Measurements from ENCODE around the gene NAV1. TPM values are rescaled to one million over a fixed set of nuclear protein-coding genes. Genes with fewer than 3 reads are reported as not detected.
"Not testable (repeated sequence)": the region's sequence is repeated elsewhere in the genome, so short reads cannot be mapped to it uniquely, and the experiment has no call there.

The NAV1 gene
- total RNA-seq, 1 donor from 2014 or later, result 26.4 TPM

- ATAC-seq, result no peak
These were observed 26.2 kb downstream of the NAV1 start for GRCh38 chr1:201565024-201565730.

- ATAC-seq, result no peak
These were observed 27.0 kb downstream of the NAV1 start for GRCh38 chr1:201565771-201566528.

- no peak for ATAC-seq
These were observed 27.5 kb downstream of the NAV1 start for GRCh38 chr1:201566529-201566823.

GRCh38 chr1:201566933-201567801 lies 28.2 kb downstream of the NAV1 start:
- ATAC-seq, result no peak

- ATAC-seq, result no peak
These were observed 29.3 kb downstream of the NAV1 start for GRCh38 chr1:201568265-201568664.

GRCh38 chr1:201568859-201569294 lies 29.9 kb downstream of the NAV1 start:
- no peak for ATAC-seq

- no peak for ATAC-seq
These were observed 31.4 kb downstream of the NAV1 start for GRCh38 chr1:201570181-201570885.

GRCh38 chr1:201570886-201571624 lies 32.1 kb downstream of the NAV1 start:
- ATAC-seq, result no peak

GRCh38 chr1:201573030-201573429 lies 34.1 kb downstream of the NAV1 start:
- ATAC-seq, result no peak

GRCh38 chr1:201573923-201574322 lies 35.0 kb downstream of the NAV1 start:
- no peak for ATAC-seq

GRCh38 chr1:201575912-201576311 lies 37.0 kb downstream of the NAV1 start:
- ATAC-seq, result no peak

- no peak for ATAC-seq
These were observed 38.0 kb downstream of the NAV1 start for GRCh38 chr1:201576914-201577313.

- no peak for ATAC-seq
These were observed 39.3 kb downstream of the NAV1 start for GRCh38 chr1:201578008-201578888.

GRCh38 chr1:201581371-201581770 lies 42.4 kb downstream of the NAV1 start:
- ATAC-seq, result not testable (repeated sequence)

- peak; percentile 18 for ATAC-seq
These were observed 43.9 kb downstream of the NAV1 start for GRCh38 chr1:201582705-201583442.

- no peak for ATAC-seq
These were observed 44.7 kb downstream of the NAV1 start for GRCh38 chr1:201583663-201584062.

GRCh38 chr1:201584471-201585092 lies 45.7 kb downstream of the NAV1 start:
- no peak for ATAC-seq

- no peak for ATAC-seq
These were observed 46.2 kb downstream of the NAV1 start for GRCh38 chr1:201585093-201585483.

GRCh38 chr1:201585901-201586300 lies 47.0 kb downstream of the NAV1 start:
- no peak for ATAC-seq

GRCh38 chr1:201586806-201587205 lies 47.9 kb downstream of the NAV1 start:
- ATAC-seq, result no peak
